Coronary artery (tissue), 2 donors: ENCODE data around the gene SDR9C7.
"Not testable (repeated sequence)": the region's sequence is repeated elsewhere in the genome, so short reads cannot be mapped to it uniquely, and the experiment has no call there.

ENCODE experiments used
- DNase-seq: peaks from one replicate; pipeline ENCODE4 v3.0.0-alpha.2; 2017; ENCODE audit warnings: low spot score
- H3K27ac ChIP-seq, 2 donors: fragments of 200-600 bp; sonication (generic); one replicate each; pipeline ENCODE4 v1.5.1; 2016 to 2019
- H3K4me3 ChIP-seq: fragments of 200-600 bp; sonication (generic); 2 replicates; pipeline ENCODE4 v1.5.1; 2016; ENCODE audit warnings: mild to moderate bottlenecking, moderate library complexity
- CTCF ChIP-seq: fragments of 200-600 bp; sonication (generic); IDR thresholded peaks from one replicate; pipeline ENCODE4 v1.5.1; 2019; ENCODE audit warnings: antibody characterized with exemption

The SDR9C7 gene

GRCh38 chr12:56978397-56979138 lies 44.4 kb upstream of the SDR9C7 start:
- no peak overlapping the region for H3K4me3 ChIP-seq
- DNase-seq, result peak; percentile 33
- TF ChIP-seq CTCF, result no peak
- H3K27ac ChIP-seq, result no peak overlapping the region

DNA sequence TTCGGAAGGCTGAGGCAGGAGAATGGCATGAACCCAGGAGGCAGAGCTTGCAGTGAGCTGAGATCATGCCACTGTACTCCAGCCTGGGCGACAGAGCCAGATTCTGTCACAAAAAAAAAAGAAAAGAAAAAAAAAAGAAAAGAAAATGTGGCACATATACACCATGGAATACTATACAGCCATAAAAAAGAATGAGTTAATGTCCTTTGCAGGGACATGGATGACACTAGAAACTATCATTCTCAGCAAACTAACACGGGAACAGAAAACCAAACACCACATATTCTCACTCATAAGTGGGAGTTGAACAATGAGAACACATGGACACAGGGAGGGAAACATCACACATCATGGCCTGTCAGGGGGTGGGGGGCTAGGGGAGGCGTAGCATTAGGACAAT lies 43.2 kb upstream of the SDR9C7 start:
- H3K27ac ChIP-seq, DNase-seq, H3K4me3 ChIP-seq: not testable (repeated sequence)

DNA sequence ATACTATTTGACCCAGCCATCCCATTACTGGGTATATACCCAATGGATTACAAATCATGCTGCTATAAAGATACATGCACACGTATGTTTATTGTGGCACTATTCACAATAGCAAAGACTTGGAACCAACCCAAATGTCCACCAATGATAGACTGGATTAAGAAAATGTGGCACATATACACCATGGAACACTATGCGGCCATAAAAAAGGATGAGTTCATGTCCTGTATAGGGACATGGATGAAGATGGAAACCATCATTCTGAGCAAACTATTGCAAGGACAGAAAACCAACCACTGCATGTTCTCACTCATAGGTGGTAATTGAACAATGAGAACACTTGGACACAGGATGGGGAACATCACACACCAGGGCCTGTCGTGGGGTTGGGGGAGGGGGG lies 40.0 kb upstream of the SDR9C7 start:
- not testable (repeated sequence) for DNase-seq, H3K4me3 ChIP-seq, H3K27ac ChIP-seq

DNA sequence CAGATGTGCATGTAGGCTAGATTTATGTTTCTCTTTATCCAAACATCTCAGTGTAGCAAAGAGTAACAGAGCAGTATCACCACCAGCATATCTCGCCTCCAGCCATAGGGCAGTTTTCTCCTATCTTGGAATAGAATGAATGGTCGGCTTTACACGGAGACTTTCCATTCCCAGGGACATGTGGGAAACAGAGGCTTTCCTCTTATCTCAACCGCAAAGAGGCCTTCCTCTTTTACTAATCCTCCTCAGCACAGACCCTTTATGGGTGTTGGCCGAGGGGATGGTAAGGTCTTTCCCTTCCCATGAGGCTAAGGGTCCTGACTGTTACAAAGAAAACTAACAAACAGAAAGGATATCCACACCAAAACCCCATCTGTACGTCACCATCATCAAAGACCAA lies 34.7 kb upstream of the SDR9C7 start:
- DNase-seq, H3K27ac ChIP-seq, H3K4me3 ChIP-seq: not testable (repeated sequence)

DNA sequence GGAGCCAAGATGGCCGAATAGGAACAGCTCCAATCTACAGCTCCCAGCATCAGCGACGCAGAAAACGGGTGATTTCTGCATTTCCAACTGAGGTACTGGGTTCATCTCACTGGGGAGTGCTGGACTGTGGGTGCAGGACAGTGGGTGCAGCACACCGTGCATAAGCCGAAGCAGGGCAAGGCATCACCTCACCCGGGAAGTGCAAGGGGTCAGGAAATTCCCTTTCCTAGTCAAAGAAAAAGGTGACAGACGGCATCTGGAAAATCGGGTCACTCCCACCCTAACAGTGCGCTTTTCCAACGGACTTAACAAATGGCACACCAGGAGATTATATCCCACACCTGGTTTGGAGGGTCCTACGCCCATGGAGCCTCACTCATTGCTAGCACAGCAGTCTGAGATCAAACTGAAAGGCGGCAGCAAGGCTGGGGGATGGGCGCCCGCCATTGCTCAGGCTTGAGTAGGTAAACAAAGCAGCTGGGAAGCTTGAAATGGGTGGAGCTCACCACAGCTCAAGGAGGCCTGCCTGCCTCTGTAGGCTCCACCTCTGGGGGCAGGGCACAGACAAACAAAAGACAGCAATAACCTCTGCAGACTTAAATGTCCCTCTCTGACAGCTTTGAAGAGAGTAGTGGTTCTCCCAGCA lies 31.9 kb upstream of the SDR9C7 start:
- H3K4me3 ChIP-seq, DNase-seq, H3K27ac ChIP-seq: not testable (repeated sequence)

GRCh38 chr12:56965124-56965523 lies 30.9 kb upstream of the SDR9C7 start:
- H3K4me3 ChIP-seq, H3K27ac ChIP-seq, DNase-seq: not testable (repeated sequence)

GRCh38 chr12:56963557-56963956 lies 29.3 kb upstream of the SDR9C7 start:
- DNase-seq, H3K4me3 ChIP-seq, H3K27ac ChIP-seq: not testable (repeated sequence)

DNA sequence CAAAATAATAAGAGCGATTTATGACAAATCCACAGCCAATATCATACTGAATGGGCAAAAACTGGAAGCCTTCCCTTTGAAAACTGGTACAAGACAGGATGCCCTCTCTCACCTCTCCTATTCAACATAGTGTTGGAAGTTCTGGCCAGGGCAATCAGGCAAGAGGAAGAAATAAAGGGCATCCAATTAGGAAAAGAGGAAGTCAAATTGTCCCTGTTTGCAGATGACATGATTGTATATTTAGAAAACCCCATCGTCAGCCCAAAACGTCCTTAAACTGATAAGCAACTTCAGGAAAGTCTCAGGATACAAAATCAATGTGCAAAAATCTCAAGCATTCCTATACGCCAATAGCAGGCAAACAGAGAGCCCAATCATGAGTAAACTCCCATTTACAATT lies 28.0 kb upstream of the SDR9C7 start:
- not testable (repeated sequence) for DNase-seq, H3K4me3 ChIP-seq, H3K27ac ChIP-seq

DNA sequence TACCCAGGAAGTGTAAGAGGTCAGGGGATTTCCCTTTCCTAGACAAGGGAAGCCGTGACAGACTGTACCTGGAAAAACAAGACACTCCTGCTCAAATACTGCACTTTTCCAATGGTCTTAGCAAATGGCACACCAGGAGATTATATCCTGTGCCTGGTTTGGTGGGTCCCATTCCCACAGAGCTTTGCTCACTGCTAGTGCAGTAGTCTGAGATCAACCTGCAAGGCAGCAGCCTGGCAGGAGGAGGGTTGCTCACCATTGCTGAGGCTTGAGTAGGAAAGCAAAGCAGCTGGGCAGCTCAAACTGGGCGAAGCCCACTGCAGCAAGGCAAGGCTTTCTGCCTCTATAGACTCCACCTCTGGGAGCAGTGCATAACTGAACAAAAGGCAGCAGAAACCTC lies 24.2 kb upstream of the SDR9C7 start:
- Histone ChIP-seq H3K27ac (no peak overlapping the region), H3K4me3 (no peak overlapping the region)
- DNase-seq, result no peak
- TF ChIP-seq CTCF, result no peak

- no peak for TF ChIP-seq CTCF
- DNase-seq, result peak; percentile 33
- no peak within 1 kb of the TSS for H3K4me3 ChIP-seq
- no peak within 1 kb of the TSS for H3K27ac ChIP-seq
Measured at GRCh38 chr12:56957229-56958052, 23.2 kb upstream of the SDR9C7 start, which contains the start of gene RDH16. Gene RDH16, minus strand, starts transcription at chr12:56957608. Its CDS starts 146 bp downstream, at chr12:56957462.
